ENCODE data around the gene EPHA5.
"Not testable (repeated sequence)": the region's sequence is repeated elsewhere in the genome, so short reads cannot be mapped to it uniquely, and the experiment has no call there.

The EPHA5 gene

GRCh38 chr4:65367306-65367705 is 303.0 kb downstream of the EPHA5 start:
- no peak for DNase-seq (ENCODE audit: low read depth)

GRCh38 chr4:65358914-65359313 is 311.4 kb downstream of the EPHA5 start:
- no peak for DNase-seq (ENCODE audit: low read depth)

DNA sequence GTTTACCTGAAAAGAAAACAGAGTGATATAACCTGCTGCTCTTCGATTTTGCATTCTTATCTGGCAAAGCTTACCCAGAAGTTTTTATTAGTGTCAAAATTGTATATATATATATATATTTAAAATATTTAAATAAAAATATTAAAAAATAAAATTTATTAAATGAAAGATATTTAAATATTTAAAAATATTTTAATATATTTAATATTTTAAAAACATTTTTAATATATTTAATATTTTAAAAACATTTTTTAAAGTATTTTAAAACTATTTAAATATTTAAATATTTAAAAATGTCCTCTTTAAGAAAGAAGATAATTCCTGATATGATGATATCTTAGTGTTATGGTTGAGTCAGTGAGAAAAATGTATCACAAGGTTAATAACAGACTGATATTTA is 317.2 kb downstream of the EPHA5 start:
- no peak for DNase-seq (ENCODE audit: low read depth)

DNA sequence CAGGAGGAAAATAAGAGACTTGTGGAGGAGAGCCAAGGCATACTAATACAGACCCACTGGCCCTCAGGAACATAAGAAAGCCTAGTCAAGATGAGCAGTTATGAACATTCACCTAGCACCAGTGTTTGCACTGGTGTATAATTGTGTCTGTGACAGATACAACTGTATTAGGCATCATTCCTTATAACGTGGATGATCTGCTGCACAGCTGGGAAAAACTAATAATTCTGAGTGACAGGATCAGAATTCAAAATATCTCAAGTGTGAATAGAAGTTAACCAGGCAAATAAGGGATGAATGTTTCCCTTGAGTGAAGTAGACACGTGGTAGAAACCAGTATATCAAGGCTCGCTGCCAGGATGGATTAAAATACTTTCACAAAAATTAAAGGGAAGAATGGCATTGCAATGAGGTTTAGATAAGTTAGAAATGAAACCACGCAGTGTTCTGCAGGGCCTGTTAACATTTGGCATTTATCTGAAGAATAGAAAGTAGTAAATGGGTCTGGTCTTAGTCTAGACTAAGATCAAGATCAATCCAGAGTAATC is 325.9 kb downstream of the EPHA5 start:
- no peak for DNase-seq (ENCODE audit: low read depth)

DNA sequence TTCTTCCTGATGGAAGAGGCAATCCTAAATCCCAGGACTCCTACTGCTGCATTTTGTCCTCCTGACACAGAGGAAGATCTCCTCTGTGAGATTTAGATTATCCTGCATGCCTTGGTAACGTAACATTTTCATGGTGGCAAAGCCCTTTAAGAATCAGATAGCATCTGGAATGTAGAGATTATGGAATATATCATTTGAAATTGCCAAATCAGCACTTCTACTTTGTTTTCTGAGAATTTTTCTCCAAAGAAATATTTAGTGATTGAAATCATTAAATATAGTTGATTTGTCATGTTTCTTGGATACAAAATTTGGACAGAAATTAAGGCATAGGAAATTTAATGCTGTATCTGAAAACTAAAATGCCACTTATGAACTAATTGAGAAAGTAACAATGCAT is 326.9 kb downstream of the EPHA5 start:
- DNase-seq (ENCODE audit: low read depth), result no peak

GRCh38 chr4:65341557-65341956 is 328.7 kb downstream of the EPHA5 start:
- DNase-seq (ENCODE audit: low read depth), result no peak

DNA sequence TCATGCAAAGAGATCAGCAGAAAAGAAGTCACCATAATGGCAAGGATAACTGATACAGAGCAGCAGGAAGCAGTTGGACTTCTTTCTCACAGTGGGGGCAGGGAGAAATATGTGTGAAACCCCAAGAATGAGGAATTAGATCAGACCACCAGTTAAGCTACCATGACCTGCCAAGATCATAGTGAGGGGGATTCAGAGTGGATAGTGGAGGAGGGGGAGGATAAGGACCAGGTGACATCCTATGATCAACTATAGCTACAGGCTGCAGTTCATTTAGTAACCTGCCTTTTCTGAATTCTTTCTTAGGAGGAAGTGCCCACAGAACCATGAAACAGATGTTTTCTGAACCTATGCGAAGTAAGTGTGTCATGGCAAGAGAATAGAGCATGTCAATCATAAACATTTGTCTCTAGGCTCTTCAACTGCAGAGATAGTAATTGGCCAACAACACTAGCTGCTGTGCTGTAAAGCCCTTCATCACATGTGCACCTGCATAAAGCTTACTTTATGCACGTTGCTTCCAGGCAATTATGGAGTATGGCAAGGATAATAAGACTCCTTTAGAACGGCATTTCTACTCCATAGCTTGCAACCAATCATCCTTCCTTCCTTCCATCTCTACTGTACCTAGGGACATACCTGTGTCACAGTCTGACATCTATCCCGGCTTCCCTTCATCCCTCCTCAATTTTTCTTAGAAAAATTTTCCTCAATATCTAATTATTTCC is 329.7 kb downstream of the EPHA5 start:
- no peak for DNase-seq (ENCODE audit: low read depth)

DNA sequence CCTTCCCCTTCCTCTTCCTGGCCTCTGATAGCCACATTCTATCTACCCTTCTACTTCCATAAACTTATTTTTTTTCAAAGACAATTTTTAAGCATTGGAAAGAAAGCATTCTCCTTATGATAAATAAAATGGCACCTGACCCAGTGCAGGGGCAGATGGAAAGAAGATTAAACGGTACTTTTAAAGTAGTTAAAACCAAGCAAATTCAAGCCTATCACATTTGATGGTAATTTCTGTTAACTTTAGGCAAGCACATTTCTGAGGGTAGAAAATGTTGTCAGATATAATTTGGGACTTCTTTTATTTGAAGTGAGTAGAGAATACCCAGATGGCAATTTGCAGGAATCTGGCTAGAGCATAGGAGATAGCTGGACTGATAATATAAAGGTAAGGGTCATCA is 332.9 kb downstream of the EPHA5 start:
- DNase-seq (ENCODE audit: low read depth), result no peak

DNA sequence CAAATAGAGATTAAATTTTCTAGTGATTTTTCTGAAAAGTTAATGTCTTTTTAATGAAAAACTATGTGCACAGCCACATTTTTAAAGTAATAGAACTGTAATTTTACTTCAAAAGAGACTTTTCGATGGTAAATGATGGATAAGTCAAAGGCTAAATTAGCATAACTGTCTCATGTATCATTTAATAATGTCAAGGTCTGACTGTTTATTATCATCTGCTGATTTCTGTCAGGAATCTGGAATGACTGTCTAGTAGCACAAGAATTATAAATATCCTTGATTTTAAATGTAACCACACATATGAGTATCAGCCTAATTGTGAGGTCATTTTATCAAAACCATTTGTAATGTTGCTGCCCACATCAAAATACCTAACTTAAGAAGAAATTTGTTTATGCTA is 333.8 kb downstream of the EPHA5 start:
- no peak for DNase-seq (ENCODE audit: low read depth)

GRCh38 chr4:65316534-65316933 is 353.8 kb downstream of the EPHA5 start:
- no peak for DNase-seq (ENCODE audit: low read depth)

DNA sequence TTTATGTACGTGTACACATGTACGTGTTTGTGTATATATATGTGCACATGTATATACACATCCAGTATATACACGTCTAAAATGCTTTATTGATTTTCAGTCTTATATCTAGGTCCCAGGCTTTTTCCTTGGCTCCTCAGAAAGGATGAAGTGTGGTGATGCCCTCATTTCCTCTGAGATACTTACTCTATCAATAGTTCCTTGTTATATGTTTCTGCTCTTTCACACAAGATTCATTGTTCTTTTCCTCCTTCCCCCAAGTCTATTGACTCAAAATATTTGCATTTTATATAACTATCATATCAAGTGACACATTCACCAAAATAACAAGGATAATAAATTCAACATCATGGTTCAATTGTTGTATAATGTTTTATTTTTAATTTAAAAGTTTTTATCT is 359.2 kb downstream of the EPHA5 start:
- no peak for DNase-seq (ENCODE audit: low read depth)

- DNase-seq (ENCODE audit: low read depth), result peak; percentile 0
Measured at GRCh38 chr4:65310586-65310985, 359.7 kb downstream of the EPHA5 start.

GRCh38 chr4:65308626-65309025 is 361.7 kb downstream of the EPHA5 start:
- not testable (repeated sequence) for DNase-seq (ENCODE audit: low read depth)

- DNase-seq (ENCODE audit: low read depth), result no peak
Measured at GRCh38 chr4:65302145-65302544, 368.1 kb downstream of the EPHA5 start.

GRCh38 chr4:65296246-65296645 is 374.0 kb downstream of the EPHA5 start:
- no peak for DNase-seq (ENCODE audit: low read depth)

DNA sequence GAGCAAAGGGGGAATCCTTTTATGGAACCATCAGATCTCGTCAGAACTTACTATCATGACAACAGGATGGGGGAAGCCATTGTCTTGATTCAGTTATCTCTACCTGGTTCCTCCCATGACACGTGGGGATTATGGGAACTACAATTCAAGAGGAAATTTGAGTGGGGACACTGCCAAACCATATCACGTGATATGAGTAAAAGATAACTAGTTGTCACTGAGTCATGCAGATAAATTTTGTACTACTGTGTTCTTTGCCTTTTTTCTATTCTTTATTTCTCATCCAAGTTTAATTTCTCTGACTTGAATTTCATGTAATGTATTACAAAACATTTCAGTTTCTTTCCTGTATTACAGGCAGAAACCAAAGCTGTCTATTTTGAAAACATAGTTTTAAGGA is 383.2 kb downstream of the EPHA5 start:
- DNase-seq (ENCODE audit: low read depth), result no peak
